Activated CD4-positive, alpha-beta T cell treated with anti-CD3 and anti-CD28 coated beads, Interleukin-2, amount 10 ng/mL, durations not matched to agents 24 days and 14 days (primary cell): ENCODE data around the gene GDAP2. TPM values are rescaled to one million over a fixed set of nuclear protein-coding genes. Genes with fewer than 3 reads are reported as not detected.

Source experiments
- DNase-seq: peaks from one replicate; pipeline ENCODE4 v3.0.0; 2022
- H3K27ac Mint-ChIP-seq: one replicate; pipeline ENCODE4 v1.8.0; 2022; ENCODE audit warnings: mild to moderate bottlenecking, mixed read lengths
- H3K27me3 Mint-ChIP-seq: one replicate; pipeline ENCODE4 v1.8.0; 2022; ENCODE audit warnings: mixed read lengths
- H3K36me3 Mint-ChIP-seq: one replicate; pipeline ENCODE4 v1.8.0; 2022; ENCODE audit warnings: low read depth, mild to moderate bottlenecking, mixed read lengths
- H3K4me1 Mint-ChIP-seq: one replicate; pipeline ENCODE4 v1.8.0; 2021; ENCODE audit warnings: mixed read lengths
- H3K4me3 Mint-ChIP-seq: one replicate; pipeline ENCODE4 v1.8.0; 2022; ENCODE audit warnings: mild to moderate bottlenecking, moderate library complexity, mixed read lengths
- H3K9me3 Mint-ChIP-seq: one replicate; pipeline ENCODE4 v1.8.0; 2021; ENCODE audit warnings: mixed read lengths
- intact Hi-C: fragments of 100-400 bp; cut with micrococcal nuclease; formaldehyde crosslinking; loops from one replicate; pipeline ENCODE4 v1.15.1; 2023
- total RNA-seq: library from RNA; stranded (reverse); gene quantifications from 2 replicates; pipeline ENCODE4 v1.2.3, GENCODE V29; 2022

GDAP2 gene, protein sequence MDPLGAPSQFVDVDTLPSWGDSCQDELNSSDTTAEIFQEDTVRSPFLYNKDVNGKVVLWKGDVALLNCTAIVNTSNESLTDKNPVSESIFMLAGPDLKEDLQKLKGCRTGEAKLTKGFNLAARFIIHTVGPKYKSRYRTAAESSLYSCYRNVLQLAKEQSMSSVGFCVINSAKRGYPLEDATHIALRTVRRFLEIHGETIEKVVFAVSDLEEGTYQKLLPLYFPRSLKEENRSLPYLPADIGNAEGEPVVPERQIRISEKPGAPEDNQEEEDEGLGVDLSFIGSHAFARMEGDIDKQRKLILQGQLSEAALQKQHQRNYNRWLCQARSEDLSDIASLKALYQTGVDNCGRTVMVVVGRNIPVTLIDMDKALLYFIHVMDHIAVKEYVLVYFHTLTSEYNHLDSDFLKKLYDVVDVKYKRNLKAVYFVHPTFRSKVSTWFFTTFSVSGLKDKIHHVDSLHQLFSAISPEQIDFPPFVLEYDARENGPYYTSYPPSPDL
- 22.2 and 25.7 TPM in 2 replicates for total RNA-seq

DNA sequence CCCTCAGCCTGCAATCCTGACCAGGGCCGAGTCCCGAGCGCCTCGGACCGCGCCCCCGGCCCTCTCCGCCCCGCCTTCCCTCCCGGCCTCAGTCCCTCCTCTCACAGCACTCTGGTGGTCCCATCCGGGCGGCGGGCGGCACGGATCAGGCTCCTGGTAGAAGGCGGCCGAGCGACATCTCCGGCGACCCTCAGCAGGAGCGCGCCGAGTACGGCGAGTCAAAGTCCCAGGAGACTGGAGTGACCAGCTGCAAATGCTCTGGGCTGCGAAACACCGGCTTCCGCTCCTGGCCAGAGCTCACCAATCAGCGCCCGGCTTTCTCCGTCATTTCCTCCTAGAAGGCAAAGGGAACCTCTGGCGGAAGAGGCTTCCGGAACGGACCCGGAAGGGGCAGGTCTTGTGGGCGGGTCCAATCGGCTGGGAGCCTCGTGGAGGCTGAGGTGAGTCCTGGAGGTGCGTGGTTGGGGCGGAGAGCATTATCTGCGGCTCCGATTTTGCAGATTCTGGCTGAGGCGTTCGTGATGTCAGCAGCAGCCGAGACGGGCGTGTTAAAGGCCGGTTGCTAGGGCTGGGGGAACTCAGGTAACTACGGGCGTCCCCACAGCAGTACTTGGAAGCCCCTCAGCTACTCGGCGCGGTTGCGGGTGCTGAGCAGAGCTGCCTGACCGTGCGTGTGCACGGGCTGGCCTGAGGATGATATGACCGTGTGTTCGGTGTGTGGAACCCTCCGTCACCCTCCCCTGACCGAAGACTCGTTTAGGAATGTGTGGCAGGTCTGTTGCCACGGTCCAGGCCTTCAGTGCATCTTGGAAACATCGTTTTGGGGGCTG is at the start of gene GDAP2, which contains the start of gene WDR3:
Gene GDAP2 (minus strand): TSS at position 279 of the 830 bp plus-strand sequence. CDS start 9,264 bp downstream, outside the sequence.
Gene WDR3 (plus strand): TSS at position 397 of the 830 bp plus-strand sequence. CDS start 3,581 bp downstream, outside the sequence.
- peak within 1 kb of the TSS; percentile 95 for H3K27ac Mint-ChIP-seq
- intact Hi-C loops, result loop anchor here (1.0 kb wide), 2 partner anchors 324 to 562 kb away; partner anchors contain the start of gene MAN1A2
- peak; percentile 99 for DNase-seq
- H3K27me3 Mint-ChIP-seq, result peaks cover 2% of the 10 kb centered on the region
- H3K4me3 Mint-ChIP-seq, result peak within 1 kb of the TSS; percentile 98
- H3K4me1 Mint-ChIP-seq, result peaks cover 36% of the 10 kb centered on the region
- peaks cover 23% of the 10 kb centered on the region for H3K36me3 Mint-ChIP-seq
- no peaks in the 10 kb centered on the region for H3K9me3 Mint-ChIP-seq

DNA sequence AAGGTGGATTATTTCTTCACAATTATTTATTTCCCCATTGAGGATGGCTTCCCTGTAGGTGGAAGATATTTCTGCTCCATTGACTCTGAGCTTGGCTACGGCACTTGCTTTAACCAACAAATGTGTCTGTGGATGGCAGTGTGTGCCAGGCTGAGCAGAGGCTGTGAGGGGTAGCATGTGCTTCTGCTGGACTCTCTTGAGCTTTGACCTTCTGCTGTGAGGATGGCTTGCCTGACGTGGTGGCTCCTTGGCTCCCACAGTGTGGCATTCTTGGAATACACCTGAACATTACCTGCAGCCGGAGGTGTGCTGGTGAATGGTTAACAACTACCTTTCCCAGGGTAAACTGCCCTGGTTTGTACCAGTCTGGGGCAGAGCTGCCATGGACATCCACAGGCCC is 47.0 kb upstream of the GDAP2 start:
- no peak for DNase-seq
- Mint-ChIP-seq H3K4me3 (no peak overlapping the region), H3K27ac (no peak overlapping the region), H3K36me3 (no peaks in the 10 kb centered on the region), H3K4me1 (no peaks in the 10 kb centered on the region), H3K9me3 (no peaks in the 10 kb centered on the region), H3K27me3 (peaks cover 10% of the 10 kb centered on the region)
- intact Hi-C loops, result no loop called here

DNA sequence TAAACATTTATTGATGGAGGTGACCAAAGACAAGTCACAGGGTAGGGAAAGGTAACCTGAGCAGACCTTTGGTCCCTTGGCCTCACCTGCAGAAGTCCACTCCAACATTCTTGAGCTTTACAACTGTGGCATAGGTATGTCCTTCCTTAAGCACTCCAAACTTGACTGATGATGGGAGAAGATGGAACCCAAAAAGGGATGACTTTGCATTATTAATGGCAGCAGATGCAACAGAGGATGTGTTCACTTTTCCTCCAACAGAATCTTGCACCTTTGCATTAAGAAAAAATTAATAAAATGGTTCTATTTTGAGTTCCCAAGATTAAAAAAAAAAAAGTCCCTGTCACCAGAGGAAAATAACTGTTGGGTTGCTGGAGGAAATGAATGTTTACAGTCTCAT is 42.4 kb upstream of the GDAP2 start:
- H3K27ac Mint-ChIP-seq, result no peak overlapping the region
- no peak overlapping the region for H3K4me3 Mint-ChIP-seq
- H3K27me3 Mint-ChIP-seq, result peaks cover 10% of the 10 kb centered on the region
- no peak for DNase-seq
- intact Hi-C loops, result no loop called here
- no peaks in the 10 kb centered on the region for H3K36me3 Mint-ChIP-seq
- no peaks in the 10 kb centered on the region for H3K9me3 Mint-ChIP-seq
- H3K4me1 Mint-ChIP-seq, result no peaks in the 10 kb centered on the region

DNA sequence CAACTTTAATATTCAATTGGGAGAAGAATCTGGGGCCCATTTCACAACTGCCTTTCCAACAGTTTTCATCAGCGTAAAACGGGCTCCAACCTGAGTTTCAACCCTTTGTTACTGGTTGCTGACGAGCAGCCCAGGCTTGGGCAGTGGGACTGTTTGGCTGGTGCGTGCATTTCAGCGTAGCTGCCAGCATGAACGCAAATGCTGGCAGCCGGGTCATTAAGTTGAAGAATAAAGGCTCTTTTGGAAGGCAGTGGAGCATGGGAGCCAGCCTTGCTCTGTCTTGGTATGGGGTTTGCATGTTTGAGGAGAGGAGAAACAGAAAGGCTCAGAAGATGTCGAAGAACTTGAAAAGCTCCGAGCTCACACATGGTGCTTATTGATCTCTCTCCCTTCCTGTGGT is 40.8 kb upstream of the GDAP2 start:
- no peak overlapping the region for H3K4me3 Mint-ChIP-seq
- H3K9me3 Mint-ChIP-seq, result no peaks in the 10 kb centered on the region
- intact Hi-C loops, result no loop called here
- H3K36me3 Mint-ChIP-seq, result no peaks in the 10 kb centered on the region
- DNase-seq, result no peak
- H3K4me1 Mint-ChIP-seq, result no peaks in the 10 kb centered on the region
- H3K27me3 Mint-ChIP-seq, result peaks cover 10% of the 10 kb centered on the region
- H3K27ac Mint-ChIP-seq, result no peak overlapping the region

DNA sequence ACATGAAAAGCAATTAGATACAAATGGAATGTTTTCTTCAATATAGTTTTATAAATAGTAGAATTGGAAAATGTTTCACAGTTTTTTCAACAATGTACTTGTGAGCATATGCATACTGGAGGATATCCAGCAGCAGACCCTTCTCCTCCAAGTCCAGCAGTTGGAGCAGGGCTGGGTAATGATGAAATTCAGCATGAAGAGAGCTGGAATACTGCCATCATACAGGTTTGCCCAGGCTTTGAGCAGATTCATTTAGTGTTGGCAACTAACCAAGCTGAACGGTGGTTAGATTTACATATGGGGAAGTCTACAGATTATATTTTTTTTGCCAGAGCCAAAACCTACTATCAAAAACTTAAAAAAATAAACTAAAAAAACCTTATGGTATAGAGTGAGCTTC is 38.5 kb upstream of the GDAP2 start:
- Mint-ChIP-seq H3K4me3 (no peak overlapping the region), H3K27ac (no peak overlapping the region), H3K36me3 (peaks cover 2% of the 10 kb centered on the region), H3K27me3 (no peaks in the 10 kb centered on the region), H3K9me3 (no peaks in the 10 kb centered on the region), H3K4me1 (peaks cover 8% of the 10 kb centered on the region)
- intact Hi-C loops, result no loop called here
- DNase-seq, result no peak

DNA sequence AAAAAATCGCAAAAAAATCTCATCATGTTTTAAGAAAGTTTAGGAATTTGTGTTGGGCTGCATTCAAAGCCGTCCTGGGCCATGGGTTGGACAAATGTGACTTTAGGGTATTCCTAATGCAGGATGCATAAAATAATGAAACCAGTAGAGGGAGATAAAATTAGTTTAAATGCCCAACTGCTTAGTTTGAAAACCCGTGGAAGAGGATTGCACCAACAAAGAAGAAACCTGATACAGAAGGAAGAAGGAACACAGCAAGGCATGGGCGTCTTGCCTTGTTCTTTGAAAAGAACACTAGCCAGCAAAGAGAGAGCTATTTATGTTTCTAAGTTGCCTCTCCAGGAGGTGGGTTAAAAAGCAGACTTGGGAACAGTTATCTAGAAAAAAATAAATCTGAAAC is 38.1 kb upstream of the GDAP2 start:
- Mint-ChIP-seq H3K27ac (no peak overlapping the region), H3K4me3 (no peak overlapping the region), H3K27me3 (no peaks in the 10 kb centered on the region), H3K4me1 (peaks cover 8% of the 10 kb centered on the region), H3K9me3 (no peaks in the 10 kb centered on the region), H3K36me3 (peaks cover 2% of the 10 kb centered on the region)
- DNase-seq, result no peak
- intact Hi-C loops, result no loop called here

DNA sequence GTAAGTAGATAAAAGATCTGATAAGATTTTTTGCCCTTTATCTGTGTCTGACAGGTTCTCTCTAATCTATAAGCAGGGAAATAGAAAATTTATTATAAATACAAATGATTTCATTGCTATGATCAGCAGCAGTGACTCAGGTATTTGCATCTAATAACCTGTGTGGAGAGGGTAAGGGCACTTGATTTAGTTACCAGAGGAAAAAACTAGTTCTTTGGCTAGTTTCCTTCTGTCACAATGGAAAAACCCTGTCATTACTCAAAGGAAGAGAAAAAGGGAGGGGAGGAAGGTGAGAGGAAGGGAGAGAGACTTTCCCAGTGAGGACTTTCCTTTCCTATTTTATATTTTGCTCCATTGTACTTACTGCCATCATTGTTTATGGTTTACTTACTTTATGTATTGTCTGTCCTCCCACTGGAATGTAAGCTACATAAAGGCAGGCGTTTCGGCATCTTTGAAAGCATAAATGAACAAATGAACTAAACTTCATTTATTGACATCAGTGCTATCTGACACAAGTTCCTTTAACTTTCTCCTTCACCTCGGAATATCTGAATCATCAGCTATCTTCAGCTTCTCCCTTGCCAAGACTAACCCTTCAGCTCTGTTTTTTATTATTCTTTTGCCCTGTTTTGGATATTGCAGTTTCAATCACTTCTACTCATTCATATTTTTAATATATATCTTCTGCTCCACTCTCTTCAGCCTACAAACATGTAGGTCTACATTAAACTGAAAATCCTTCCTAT is 35.0 kb upstream of the GDAP2 start:
- no peak for DNase-seq
- Mint-ChIP-seq H3K36me3 (peaks cover 17% of the 10 kb centered on the region), H3K27ac (peak overlapping the region; percentile 22), H3K4me1 (peaks cover 8% of the 10 kb centered on the region), H3K9me3 (no peaks in the 10 kb centered on the region), H3K4me3 (no peak overlapping the region), H3K27me3 (no peaks in the 10 kb centered on the region)
- intact Hi-C loops, result no loop called here

DNA sequence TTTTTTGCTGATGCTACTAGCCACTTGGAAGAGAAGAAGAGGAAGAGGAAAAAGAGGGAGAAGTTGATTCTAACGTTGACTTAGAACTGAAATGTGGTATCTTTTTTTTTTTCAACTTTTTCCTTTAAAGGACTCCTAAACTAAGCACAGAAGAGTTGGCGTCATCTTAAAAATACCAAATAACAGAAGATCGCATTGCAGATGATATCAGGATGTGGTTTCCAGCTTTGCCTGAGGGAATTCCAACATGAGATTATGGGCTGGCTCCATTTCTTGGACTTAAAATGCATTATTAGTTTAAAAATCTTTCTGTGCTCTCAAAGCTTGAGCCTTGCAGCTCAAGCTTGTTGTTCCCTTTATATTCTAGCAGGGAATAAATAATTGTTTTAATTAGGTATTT is 29.9 kb upstream of the GDAP2 start:
- H3K36me3 Mint-ChIP-seq, result peaks cover 58% of the 10 kb centered on the region
- no peak overlapping the region for H3K4me3 Mint-ChIP-seq

DNA sequence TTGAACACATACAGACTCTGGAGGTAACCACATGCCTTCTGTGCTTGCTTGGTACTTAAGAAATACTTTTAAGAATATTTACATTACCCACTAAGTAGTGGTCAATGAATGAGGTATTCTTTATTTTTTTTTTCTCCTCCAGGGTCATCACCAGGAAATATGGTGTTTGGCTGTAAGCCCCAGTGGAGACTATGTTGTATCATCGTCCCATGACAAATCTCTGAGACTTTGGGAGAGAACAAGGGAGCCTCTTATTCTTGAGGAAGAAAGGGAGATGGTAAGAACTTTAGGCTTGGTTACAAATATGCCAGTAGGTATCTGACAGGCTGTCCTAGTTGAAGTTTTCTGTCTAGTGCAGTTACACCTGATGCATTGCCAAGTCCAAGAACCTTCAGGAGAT is 23.0 kb upstream of the GDAP2 start:
- H3K4me3 Mint-ChIP-seq, result no peak overlapping the region
- H3K27me3 Mint-ChIP-seq, result no peaks in the 10 kb centered on the region
- H3K36me3 Mint-ChIP-seq, result peaks cover 73% of the 10 kb centered on the region
- intact Hi-C loops, result no loop called here
- H3K4me1 Mint-ChIP-seq, result no peaks in the 10 kb centered on the region
- no peak overlapping the region for H3K27ac Mint-ChIP-seq
- DNase-seq, result no peak
- no peaks in the 10 kb centered on the region for H3K9me3 Mint-ChIP-seq

More for the DNA sequence above, 29.9 kb upstream of the GDAP2 start:
- intact Hi-C loops, result no loop called here
- H3K27ac Mint-ChIP-seq, result no peak overlapping the region
- H3K4me1 Mint-ChIP-seq, result peaks cover 4% of the 10 kb centered on the region
- DNase-seq, result no peak
- H3K27me3 Mint-ChIP-seq, result no peaks in the 10 kb centered on the region
- no peaks in the 10 kb centered on the region for H3K9me3 Mint-ChIP-seq

DNA sequence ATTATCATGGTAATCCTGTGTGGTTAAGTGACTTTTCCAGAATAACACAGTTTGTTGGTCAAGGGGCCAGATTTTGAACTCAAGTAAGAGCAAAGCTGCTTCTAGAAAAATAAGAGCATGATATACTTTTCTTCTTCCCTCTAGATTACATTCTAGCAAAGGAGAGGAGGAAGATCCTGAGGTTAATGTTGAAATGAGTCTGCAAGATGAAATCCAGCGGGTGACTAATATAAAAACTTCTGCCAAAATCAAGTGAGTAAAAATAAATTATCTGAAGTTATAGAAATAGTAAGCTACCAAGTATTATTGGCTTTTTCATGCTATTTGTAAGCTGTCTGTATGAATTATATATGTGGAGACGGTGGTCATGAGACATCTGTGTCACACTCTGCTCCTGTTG is 12.9 kb upstream of the GDAP2 start:
- intact Hi-C loops, result no loop called here
- H3K36me3 Mint-ChIP-seq, result peaks cover 71% of the 10 kb centered on the region
- H3K27ac Mint-ChIP-seq, result no peak overlapping the region
- H3K4me1 Mint-ChIP-seq, result peaks cover 2% of the 10 kb centered on the region
- DNase-seq, result no peak
- H3K9me3 Mint-ChIP-seq, result no peaks in the 10 kb centered on the region
- no peak overlapping the region for H3K4me3 Mint-ChIP-seq
- no peaks in the 10 kb centered on the region for H3K27me3 Mint-ChIP-seq

DNA sequence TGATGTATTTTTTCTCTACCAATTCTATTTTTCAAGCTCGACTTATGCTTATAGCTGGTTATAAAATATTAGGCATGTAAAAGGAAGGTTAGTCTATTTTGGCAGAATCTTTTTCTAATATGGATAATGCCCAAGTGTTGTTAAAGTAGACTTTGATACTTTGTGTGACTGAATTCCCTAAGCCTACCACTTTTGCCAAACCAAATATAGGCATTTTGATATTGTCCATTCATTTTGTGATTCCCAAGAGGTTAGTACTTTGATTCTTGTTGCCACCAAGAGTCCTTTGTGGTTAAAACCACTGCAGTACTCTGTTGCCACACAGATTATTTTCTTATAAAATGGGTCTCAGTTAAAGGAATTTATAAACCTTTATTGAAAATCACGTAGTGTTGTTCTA is 4.3 kb upstream of the GDAP2 start:
- intact Hi-C loops, result no loop called here
- no peaks in the 10 kb centered on the region for H3K9me3 Mint-ChIP-seq
- H3K4me1 Mint-ChIP-seq, result peaks cover 25% of the 10 kb centered on the region
- H3K27me3 Mint-ChIP-seq, result no peaks in the 10 kb centered on the region
- H3K36me3 Mint-ChIP-seq, result peaks cover 45% of the 10 kb centered on the region
- no peak overlapping the region for H3K27ac Mint-ChIP-seq
- H3K4me3 Mint-ChIP-seq, result no peak overlapping the region
- no peak for DNase-seq

DNA sequence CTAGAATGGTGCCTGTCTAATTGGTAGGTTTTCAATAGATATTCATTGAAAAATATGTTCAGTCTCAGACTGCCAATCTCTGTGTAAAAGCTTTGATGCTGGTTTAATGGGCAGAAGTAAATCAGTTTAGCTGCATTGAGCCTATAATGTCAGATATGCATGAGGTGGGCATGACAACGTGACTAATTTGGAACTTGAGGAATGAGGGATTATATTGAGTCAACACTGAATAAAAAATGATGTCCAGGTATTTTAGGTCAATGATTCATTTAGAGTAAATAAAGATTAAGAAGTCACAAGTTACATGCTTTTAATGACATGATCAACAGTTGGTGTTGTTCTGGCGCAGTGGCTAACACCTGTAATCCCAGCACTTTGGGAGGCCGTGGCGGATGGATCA is 3.2 kb upstream of the GDAP2 start:
- H3K36me3 Mint-ChIP-seq, result peaks cover 35% of the 10 kb centered on the region
- H3K9me3 Mint-ChIP-seq, result no peaks in the 10 kb centered on the region
- intact Hi-C loops, result no loop called here
- H3K4me1 Mint-ChIP-seq, result peaks cover 29% of the 10 kb centered on the region
- peaks cover 2% of the 10 kb centered on the region for H3K27me3 Mint-ChIP-seq
- DNase-seq, result no peak
- no peak overlapping the region for H3K27ac Mint-ChIP-seq
- no peak overlapping the region for H3K4me3 Mint-ChIP-seq

DNA sequence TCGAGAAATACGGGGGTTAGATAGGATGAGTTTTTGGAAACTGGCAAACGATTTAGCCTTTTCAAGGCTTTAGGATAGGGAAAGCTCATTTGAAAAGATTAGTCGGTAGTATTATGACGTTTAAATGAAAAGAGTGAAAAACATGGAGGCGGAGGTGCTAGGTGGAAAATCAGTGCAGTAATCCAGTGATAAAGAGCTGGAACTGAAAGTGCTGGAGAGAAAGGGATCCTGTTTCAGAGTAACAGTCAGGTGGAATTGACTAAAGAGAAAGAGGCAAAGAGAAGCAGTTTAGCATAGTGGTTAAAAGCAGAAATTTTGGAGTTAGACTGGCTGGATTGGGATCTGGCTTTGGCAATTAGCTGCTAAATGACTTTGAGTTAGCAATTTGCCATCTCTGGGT is 1.1 kb upstream of the GDAP2 start:
- Mint-ChIP-seq H3K4me3 (peak overlapping the region; percentile 98), H3K9me3 (no peaks in the 10 kb centered on the region), H3K4me1 (peaks cover 36% of the 10 kb centered on the region), H3K27me3 (peaks cover 2% of the 10 kb centered on the region), H3K36me3 (peaks cover 28% of the 10 kb centered on the region), H3K27ac (peak overlapping the region; percentile 95)
- intact Hi-C loops, result no loop called here
- DNase-seq, result no peak
